HG03565 (cell line): ENCODE results near the gene BRSK2.
"Not testable (repeated sequence)": the region's sequence is repeated elsewhere in the genome, so short reads cannot be mapped to it uniquely, and the experiment has no call there.

Experiments used
- ATAC-seq: cut with Tn5 transposase; IDR thresholded peaks from one replicate; pipeline ENCODE4 v1.9.1; 2021; ENCODE audit warnings: mild to moderate bottlenecking, moderate library complexity; ENCODE audit not compliant: unreplicated experiment

BRSK2 gene

GRCh38 chr11:1353383-1354124 lies 36.2 kb upstream of the BRSK2 start:
- ATAC-seq, result no peak

GRCh38 chr11:1354125-1354938 lies 35.4 kb upstream of the BRSK2 start:
- ATAC-seq, result no peak

- no peak for ATAC-seq
These were observed 33.7 kb upstream of the BRSK2 start for GRCh38 chr11:1356007-1356435.

- ATAC-seq, result no peak
These were observed 33.2 kb upstream of the BRSK2 start for GRCh38 chr11:1356478-1356960.

GRCh38 chr11:1358286-1358685 lies 31.4 kb upstream of the BRSK2 start:
- no peak for ATAC-seq

GRCh38 chr11:1358931-1359330 lies 30.8 kb upstream of the BRSK2 start:
- ATAC-seq, result not testable (repeated sequence)

- no peak for ATAC-seq
These were observed 30.2 kb upstream of the BRSK2 start for GRCh38 chr11:1359556-1359955.

- ATAC-seq, result no peak
These were observed 29.4 kb upstream of the BRSK2 start for GRCh38 chr11:1360181-1360834.

GRCh38 chr11:1360835-1361357 lies 28.8 kb upstream of the BRSK2 start:
- no peak for ATAC-seq

- no peak for ATAC-seq
These were observed 27.9 kb upstream of the BRSK2 start for GRCh38 chr11:1361882-1362281.

- ATAC-seq, result no peak
These were observed 22.0 kb upstream of the BRSK2 start for GRCh38 chr11:1367721-1368120.

GRCh38 chr11:1368216-1368615 lies 21.5 kb upstream of the BRSK2 start:
- no peak for ATAC-seq

- ATAC-seq, result no peak
These were observed 20.8 kb upstream of the BRSK2 start for GRCh38 chr11:1368966-1369365.

- no peak for ATAC-seq
These were observed 20.2 kb upstream of the BRSK2 start for GRCh38 chr11:1369371-1370005.

GRCh38 chr11:1370186-1371025 lies 19.3 kb upstream of the BRSK2 start:
- ATAC-seq, result no peak

GRCh38 chr11:1371026-1371325 lies 18.8 kb upstream of the BRSK2 start:
- ATAC-seq, result no peak

GRCh38 chr11:1371377-1371776 lies 18.4 kb upstream of the BRSK2 start:
- no peak for ATAC-seq

GRCh38 chr11:1371836-1372465 lies 17.8 kb upstream of the BRSK2 start:
- ATAC-seq, result no peak

- ATAC-seq, result no peak
These were observed 17.1 kb upstream of the BRSK2 start for GRCh38 chr11:1372660-1373059.
